COR-L47 (cell line): Measurements from ENCODE around the gene RHBDL3.
"Not testable (repeated sequence)": the region's sequence is repeated elsewhere in the genome, so short reads cannot be mapped to it uniquely, and the experiment has no call there.

Experiments used
- DNase-seq: peaks from one replicate; lab custom pipeline; 2025; lab: John Stamatoyannopoulos, UW

RHBDL3 gene, protein sequence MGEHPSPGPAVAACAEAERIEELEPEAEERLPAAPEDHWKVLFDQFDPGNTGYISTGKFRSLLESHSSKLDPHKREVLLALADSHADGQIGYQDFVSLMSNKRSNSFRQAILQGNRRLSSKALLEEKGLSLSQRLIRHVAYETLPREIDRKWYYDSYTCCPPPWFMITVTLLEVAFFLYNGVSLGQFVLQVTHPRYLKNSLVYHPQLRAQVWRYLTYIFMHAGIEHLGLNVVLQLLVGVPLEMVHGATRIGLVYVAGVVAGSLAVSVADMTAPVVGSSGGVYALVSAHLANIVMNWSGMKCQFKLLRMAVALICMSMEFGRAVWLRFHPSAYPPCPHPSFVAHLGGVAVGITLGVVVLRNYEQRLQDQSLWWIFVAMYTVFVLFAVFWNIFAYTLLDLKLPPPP

DNA sequence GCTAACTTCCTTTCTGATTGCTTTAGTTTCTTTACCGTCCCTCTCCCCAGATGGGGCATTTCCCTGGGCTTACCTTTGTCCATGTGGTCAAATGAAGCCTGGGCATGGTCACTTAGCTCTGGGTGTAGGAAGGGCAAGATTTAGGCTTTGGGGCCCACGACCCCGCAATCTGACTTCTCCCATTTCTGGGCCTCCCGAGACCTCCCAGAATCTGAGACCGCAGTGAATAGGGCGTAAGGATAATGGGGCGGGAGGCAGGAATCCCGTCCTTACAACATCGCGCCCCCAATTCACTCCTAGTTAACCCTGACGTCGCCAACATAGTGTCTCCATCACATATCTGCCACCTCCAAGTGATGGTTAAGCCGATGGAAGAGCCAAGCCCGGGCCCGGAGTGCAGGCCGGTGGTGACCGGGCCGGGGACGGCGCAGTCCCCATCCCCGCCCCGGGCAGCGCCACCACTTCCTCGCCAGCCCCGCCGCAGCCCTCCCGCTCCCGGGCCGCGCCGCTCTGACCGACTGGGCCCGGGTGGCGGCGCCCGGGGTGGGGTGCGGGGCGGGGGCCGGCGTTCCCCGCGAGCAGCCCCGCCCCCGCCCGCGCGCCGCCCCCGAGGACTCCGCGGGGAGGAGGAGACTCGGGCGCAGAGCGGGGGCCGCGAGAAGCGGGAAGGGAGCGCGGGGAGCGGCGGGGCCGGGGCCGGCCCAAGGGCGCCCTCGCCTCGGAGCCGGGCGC lies at the start of gene RHBDL3:
Gene RHBDL3 (plus strand): TSS at position 641 of the 732 bp plus-strand sequence. CDS start 358 bp downstream, outside the sequence.
- DNase-seq, result no peak

DNA sequence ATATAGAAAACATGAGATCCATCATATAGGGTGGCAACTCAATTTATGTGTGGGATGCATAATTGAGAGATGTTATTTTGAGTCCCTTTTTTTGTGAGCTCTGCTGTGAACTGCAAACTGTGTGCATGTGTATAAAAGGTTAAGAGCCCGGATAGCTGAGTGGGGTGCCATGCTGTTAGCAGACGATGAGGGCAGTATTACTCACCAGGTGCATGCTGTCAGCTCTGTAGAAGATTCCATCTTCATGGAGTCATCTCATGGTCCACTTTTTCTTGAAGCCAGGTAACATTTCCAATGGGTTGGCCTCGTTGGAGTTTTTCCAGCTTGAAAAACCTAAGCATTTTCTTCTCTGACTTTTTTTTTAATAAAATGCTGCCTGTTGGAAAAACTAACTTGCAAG lies 43.0 kb upstream of the RHBDL3 start:
- no peak for DNase-seq

DNA sequence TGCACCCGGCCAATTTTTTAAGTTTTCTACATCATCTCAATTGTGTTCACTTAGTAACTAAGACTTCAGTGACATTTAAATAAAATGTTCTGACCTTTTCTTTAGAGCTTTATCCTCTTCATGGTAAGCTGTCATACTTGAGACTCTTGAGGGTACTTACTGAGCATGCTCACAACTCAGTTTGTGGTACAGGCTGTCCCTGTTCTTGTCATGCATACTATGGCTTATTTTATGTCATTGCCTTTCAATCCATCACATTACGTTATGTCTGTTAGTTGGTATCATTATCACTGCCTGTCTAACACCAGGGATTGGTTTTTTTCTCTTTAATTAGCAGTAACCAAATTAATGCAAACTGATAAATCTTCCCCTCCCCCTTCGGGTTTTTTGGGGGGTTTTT lies 41.9 kb upstream of the RHBDL3 start:
- no peak for DNase-seq

DNA sequence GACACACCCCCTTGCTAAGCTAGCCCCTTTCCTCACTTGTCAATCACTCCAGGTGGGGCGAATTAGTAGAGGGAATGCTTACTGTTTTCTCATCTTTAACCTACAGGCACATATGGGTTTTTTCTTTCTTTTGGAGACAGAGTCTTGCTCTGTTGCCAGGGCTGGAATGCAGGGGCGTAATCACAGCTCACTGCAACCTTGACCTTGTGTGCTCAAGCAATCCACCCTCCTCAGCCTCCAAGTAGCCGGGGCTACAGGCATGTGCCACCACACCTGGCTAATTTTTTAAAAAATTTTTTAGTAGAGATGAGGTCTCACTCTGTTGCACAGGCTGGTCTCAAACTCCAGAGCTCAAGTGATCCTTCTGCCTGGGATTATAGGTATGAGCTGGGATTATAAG lies 38.7 kb upstream of the RHBDL3 start:
- DNase-seq, result no peak

DNA sequence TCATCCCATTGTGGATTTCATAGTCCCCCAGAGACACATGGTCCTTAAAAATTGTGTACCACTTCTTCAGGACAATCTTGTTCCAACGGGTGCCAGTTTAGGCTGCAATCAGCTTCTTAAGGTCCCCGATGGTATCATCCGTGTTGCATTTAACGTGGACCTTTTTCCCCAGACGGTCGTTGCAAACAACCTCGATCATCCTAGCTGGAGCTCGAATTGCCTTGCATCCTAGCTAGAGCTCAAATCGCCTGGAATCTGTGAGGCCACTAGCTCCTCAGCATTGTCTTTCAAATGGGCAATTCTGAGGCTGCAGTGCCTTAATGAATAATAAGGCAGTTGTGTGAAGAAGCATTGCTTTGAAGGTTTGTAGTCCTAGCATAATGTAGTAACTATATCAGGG lies 37.7 kb upstream of the RHBDL3 start:
- DNase-seq, result no peak

DNA sequence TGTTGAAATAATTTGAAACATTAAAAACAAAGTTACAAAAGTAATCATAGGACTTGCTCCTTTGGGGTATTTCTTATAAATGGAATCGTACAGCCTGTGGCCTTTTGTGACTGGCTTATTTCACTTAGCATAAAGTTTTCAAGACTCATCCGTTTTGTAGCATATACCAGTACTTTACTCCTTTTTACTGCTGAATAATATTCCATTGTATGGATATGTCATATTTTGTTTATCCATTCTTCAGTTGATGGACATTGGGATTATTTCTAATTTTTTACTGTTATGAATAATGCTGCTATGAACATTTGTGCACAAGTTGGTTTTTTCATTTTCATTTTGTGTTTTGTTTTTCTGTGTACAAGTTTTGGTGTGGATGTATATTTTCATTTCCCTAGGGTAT lies 30.0 kb upstream of the RHBDL3 start:
- no peak for DNase-seq

DNA sequence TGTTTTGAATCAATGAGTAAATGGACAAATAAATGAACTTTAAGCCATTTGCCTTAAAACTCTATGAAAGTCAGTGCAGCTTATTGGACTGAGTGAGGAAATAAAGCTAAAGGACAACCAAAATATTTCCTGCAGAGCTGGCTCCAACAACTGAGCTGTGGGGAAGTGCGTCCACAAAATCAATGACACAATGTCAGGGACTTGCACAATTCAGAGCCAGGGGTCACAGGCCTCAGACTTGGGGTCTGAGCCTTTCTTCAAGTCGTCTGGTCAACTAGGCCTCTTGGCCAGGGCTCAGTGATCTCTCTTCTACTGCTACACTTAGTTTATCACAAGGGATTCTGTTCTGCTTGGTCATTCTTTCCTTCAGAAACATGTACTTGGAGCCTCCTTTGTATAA lies 26.2 kb upstream of the RHBDL3 start:
- DNase-seq, result no peak

DNA sequence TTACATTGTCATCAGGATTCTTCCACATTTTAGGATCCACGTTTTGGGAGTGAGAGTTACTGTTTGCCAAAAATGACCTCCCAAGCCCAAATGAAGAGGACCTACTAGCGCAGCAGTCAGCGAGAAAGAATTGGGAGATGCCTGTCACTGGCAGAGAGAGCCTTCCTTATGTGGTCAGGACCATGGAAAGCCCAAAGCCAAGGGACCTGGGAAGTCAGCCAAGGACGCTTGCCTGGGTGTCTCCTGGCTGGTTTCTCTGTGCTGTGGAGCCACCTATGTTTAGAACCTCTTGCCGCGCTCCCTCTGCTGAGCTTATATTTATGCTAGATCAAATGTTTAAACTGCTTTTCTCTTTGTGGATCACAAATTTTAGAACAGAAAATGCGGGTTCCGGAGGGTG lies 24.9 kb upstream of the RHBDL3 start:
- DNase-seq, result no peak

DNA sequence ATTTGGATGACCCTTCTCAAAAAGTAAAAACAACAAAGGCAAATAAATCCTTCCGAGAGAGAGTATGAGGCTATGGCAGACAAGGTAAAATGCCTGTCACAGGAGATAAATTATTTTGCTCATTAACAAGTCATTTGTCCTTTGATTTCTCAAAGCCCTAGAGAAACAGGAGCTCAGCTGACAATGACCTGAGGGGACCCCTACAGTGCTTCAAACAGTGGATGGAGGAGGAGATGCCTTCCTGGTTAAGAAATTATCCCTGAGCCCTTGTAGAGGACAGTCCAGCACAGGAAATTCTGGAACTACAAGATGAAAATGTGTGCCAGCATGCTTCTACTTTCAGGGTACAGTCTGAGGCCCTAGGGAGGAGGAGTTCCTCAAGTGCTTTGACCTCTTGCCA lies 24.0 kb upstream of the RHBDL3 start:
- DNase-seq, result no peak

DNA sequence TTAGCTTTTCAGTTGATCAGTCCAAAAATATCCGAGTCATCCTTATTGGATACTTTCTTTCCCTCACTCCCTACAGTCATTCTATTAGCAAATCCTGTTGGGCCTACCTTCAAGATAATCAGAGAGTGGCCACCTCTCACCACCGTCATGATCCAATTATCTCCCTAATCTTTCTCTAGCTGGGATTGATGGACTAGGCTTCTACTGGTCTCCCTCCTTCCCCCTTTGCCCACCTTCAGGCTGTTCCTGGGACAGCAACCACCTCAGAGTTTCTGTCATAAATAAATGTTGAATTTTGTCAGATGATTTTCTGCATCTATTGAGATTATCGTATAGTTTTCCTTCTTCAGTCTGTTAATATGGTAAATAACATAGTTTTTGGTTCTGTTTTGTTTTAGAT lies 16.2 kb upstream of the RHBDL3 start:
- no peak for DNase-seq

DNA sequence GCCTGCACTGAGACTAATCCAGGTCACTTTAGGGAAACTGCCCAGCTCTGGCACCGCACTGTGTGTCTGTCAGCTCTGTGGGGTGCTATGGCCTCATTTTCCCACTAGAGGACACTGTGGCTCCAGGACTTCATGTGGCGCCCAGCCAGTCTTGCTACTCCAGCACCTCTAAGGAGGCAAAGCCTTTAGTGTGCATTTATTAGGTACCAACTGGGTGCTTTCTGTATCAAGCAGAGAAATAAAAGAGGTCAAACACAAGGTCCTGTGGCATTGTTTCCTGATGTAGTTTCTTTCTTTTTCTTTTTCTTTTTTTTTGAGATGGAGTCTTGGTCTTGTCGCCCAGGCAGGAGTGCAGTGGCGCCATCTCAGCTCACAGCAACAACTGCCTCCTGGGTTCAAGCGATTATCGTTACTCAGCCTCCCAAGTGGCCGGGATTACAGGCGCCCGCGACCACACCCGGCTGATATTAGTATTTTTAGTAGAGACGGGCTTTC lies 12.5 kb upstream of the RHBDL3 start:
- DNase-seq, result peak; percentile 72

DNA sequence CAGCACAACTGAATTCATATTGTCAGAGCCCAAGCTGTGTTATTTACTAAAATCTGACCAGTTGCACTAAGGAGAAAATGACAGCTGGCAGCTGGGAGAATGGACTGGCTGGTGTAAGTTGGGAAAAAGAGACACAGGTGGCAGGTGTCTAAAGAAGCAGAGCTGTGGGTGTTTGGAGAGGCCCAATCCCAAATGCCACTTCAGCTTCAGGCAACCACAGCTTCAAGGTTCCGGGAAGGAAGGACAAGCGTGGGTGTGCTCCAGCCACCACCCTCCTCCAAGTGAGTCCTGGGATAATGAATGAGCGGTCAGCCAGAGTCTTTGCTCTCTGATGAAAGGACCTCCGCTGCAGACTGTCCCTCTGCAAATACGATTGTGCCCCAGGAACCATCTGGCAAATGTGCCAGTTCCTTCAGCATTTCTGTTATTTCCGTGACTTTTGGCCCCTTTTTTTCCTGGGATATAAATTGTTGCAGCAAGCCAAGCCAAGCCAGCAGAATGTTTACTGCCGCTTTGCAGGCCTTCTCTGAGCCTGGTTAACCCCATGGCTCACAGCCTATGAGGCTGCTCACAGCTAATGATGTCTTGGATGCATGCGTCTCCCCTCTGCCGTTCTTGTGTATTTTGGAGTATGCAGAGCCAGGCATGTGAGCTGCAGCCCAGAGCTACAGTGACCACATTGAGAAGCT lies 9.5 kb upstream of the RHBDL3 start:
- no peak for DNase-seq

DNA sequence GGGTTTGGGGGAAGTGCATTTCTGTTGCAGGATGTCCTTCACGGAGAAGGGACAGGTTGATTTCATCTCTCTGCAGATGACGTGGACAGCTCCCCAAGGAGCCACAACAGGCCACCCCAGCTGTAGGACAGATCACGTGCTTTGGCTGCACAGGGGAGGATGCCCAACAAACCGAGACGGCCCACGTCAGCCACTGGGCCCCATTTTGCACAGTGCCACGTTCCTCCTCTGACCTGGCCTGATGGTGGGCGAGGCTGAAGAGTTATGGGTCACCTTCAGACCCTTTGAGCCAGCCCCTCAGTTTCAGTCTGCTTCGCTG lies 9.0 kb upstream of the RHBDL3 start:
- no peak for DNase-seq

DNA sequence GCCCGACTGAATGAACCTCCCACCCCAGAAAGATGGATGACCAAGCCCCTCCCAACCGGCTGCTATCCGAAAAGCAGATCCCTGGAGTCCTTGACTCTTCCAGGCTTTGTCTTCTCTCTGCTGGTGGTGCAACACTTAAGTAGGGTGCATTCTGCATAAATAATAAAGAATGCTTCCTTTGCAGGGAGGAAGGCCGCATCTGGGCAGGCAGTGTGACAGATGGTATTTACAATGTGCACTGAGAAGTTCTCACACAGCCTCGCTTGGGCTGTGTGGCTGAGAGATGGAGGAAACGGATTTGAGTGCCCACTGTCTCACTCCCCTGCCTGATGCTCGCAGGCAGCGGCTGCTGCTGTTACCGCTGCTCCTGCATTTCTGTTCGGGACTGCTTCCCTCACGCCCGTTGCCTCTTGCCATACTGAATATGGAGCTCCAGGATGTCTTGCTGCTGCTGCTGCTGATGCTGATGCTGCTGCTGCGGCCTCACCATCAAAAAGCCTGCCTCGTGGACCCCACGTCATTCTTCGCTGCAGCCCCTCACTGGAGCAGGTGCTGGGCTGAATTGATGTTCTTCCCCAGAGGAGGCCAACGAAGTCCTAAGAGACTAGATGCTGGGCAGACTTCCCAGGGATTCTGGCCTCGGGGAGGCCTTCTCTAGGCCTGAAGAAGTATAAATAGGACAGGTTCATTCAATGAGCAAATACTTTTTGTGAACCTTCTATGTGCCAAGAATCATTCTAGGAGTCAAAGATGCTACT lies 7.1 kb upstream of the RHBDL3 start:
- DNase-seq, result no peak

DNA sequence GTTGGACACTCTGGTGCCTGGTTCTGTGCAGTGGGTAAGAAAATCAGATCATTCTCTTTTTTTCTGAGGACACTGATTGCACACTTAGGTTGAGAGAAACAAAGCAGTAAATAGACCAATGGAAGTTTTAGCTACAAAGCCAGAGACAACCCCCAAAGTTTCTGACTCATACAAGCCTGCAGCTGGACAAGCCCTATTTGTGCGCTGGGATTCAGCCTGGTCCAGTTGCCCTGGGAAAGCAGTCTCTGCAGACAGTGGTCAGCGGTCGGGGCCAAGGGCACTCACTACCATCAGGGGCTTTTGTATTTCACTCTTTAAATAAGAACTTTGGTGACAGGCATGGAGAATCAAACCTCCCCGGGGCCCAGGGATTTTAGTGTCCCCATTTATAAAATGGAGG lies 6.0 kb upstream of the RHBDL3 start:
- no peak for DNase-seq

DNA sequence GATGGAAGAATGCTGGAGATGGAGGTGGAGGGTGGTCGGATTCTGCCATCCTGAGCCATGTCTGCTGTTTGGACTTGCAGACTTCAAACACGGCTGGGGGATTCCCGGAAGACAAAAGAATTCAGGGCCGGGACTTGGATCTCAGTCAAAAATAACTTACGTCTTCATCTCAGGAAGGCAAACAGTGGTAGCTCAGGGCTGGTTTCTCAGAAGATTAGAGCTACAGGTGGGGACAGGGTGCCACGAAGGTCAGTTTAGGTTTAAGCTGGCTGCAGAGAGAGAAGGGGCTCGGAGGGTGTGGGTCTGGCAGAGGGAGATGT lies 4.3 kb upstream of the RHBDL3 start:
- no peak for DNase-seq

DNA sequence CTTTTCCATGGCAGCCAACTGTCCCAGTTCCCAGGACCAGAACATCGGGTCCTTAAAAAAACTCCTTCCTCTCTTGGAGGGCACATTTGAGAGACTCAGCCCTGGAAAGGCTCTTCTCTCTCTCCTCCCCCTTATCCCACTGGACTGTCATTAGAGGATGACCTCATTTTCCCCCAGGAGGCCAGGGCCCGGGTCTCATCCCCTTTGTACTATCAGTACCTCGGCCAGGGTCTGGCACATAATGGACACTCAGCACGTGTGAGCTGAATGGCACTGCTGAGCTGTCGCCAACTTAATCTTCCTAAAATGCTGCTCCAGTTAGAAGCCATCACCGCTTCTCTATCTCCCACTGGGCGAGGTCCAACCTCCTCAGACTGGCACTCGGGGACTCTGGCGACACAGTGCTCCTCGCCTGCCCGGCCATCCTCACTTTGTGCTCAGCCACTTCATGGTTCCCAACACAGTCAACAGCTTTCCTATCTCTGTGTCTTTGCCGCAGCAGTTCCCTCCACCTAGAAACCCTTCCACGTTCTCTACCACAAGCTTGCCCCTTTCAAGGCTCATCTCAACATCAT lies 3.6 kb upstream of the RHBDL3 start:
- DNase-seq, result no peak

DNA sequence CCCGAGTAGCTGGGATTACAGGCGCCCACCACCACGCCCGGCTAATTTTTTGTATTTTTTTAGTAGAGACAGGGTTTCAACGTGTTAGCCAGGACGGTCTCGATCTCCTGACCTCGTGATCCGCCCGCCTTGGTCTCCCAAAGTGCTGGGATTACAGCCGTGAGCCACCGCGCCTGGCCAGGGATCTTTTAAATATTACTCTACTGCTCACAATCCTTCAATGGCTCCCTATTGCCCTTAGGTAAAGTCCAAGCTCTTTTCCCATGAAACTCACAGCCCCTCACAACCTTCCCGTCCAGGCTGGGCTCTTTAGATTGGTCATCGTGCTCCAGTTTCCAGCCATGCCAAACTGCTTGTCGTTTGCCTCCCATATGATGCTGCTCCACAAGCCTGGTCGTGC lies 2.1 kb upstream of the RHBDL3 start:
- not testable (repeated sequence) for DNase-seq

DNA sequence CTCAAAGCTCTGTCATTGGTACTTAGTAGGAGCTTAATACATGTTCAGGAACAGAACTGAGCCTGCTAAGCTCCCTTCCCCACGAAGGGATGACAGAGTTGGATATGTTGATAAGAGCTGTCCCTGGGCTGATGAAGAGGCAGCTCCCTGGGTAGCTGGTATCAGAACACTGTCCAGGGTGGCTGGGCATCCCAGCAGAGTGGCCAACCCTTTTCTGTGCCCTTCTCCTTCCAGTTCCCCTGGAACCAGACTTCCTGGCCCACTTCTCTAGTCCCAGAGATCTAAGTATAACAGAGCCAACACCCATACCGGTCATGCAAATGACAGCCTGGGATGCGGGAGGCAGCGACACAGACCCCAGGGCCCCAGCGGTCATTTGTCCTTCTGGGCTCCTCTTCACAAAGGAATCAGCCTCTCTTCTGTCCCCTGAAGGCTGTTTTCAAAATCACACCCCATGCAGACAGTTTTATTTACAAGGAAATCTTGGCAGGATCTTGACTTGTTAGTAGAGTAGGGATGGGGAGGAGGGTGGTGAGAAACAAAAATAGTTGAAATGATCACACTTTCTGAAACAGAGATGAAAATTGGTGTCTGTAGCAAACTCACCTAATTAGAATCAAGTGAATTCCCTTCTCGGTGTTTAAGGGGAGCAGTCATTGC lies 1.4 kb upstream of the RHBDL3 start:
- DNase-seq, result no peak

DNA sequence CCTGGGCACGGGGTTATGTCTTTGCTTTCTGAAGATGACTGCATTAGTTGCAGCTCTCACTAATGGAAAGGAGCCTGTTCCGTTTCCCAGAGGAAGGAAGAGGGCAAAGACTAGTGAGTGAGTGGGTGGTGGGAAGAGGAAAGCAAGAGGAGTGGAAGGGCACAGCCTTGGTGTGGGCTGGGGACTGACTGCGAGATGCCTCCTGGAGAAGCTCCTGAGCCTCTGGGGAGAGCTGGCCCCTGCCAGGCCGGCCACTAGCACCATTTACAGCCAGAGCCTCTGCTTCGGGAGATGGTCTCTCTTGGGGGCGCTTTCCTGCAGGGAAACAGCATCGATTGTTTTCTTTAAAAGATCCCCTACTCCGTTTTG lies 825 bp upstream of the RHBDL3 start:
- no peak for DNase-seq

DNA sequence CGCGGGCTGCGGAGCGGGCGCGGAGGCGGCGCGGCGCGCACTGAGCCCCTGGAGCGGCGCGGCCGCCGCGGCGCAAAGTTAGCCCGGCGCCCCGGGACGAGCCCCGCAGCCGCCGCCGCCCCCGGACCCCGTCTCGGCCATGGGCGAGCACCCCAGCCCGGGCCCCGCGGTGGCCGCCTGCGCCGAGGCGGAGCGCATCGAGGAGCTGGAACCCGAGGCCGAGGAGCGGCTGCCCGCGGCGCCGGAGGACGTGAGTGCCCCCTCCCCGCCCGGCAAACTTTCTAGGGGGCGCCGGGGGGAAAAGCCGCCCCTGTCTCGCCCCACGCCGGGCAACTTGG lies 388 bp downstream of the RHBDL3 start:
- DNase-seq, result no peak
